Activated naive CD4-positive, alpha-beta T cell treated with anti-CD3 and anti-CD28 coated beads, Interleukin-2, amount 50 U/mL, for 16 hours (primary cell): ENCODE measurements around the gene LSM4.

Experiments
- DNase-seq: peaks from one replicate; pipeline ENCODE4 v3.0.0-alpha.2; 2020

Gene LSM4

DNA sequence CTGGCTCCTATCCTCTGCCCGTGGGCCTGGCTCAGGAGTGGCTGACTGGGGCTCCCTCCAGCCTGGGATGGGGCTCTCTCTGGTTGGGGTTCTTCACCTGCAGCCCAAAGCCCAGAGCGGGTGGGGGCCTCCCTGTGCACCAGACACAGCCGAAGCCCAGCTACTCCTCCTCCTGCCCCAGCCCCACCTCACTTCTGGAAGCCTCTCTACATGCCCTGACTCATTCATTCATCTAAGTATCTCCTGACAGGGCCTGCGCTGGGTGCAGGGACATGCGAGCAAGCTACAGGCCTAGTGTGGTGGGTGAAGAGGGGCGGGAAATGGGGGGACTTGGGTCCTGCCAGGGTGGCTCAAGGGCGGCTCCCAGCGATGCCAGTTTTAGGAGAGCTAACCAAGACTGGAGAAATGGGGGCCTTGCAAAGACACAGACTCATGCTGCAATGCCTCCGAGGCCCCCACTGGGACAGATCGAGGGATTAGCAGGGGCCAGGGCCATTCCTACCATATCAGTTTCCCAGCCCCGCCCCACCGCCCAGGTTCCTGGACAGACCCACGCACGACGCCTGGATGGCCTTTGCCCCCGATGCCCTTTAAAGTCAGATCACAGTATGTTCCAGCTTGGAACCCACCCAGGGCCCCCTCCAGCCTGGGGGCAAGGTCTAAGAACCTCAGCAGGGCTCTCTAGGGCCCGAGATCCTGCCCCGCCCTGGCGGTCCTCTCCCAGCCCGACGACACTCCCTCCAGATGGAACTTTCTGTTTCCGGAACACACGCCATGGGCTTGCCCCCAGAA, 12.6 kb downstream of the LSM4 start:
- no peak for DNase-seq

- DNase-seq: no peak
These were observed 13.3 kb downstream of the LSM4 start for GRCh38 chr19:18309525-18310064.

DNA sequence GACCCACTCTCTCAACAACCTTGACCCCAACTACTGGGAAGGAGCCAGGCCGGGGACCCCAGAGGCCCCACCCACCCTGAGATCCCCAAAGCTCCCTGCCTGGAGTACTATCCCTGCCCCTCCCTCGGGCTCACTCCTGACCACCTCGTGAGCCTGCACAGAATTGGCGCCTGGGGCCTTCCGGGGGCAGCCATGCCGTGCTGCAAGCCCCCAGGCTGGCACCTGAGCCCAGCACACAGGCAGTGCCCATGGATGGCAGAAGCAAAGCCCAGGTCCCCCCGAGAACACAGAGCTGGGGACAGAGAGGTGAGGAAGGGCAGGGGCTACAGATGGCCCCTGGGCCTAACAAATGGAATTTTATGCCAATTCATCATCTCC, 13.9 kb downstream of the LSM4 start:
- DNase-seq: no peak

GRCh38 chr19:18308051-18308947, 14.6 kb downstream of the LSM4 start:
- no peak for DNase-seq

DNA sequence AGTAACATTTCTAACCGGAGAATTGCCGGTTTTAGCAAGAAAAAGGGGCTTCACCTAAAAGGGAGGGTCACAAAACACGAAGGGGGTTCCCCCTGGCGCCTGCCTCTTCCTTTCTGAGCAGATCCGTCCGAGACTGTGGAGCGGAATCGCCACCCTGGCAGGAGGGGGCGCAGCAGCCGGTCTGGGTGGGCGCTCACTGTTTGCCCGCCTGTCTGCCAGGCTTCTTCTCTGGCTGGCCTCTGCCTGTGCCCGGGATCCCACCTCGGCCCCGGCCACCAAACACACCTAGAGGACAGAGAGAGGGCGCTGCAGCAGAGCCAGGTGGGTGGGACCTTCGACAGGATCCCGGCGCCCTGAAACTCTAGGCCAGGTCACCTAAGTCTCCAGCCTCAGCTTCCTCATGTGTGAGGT, 15.6 kb downstream of the LSM4 start:
- DNase-seq: no peak

GRCh38 chr19:18306888-18307260, 16.0 kb downstream of the LSM4 start:
- DNase-seq: no peak

DNA sequence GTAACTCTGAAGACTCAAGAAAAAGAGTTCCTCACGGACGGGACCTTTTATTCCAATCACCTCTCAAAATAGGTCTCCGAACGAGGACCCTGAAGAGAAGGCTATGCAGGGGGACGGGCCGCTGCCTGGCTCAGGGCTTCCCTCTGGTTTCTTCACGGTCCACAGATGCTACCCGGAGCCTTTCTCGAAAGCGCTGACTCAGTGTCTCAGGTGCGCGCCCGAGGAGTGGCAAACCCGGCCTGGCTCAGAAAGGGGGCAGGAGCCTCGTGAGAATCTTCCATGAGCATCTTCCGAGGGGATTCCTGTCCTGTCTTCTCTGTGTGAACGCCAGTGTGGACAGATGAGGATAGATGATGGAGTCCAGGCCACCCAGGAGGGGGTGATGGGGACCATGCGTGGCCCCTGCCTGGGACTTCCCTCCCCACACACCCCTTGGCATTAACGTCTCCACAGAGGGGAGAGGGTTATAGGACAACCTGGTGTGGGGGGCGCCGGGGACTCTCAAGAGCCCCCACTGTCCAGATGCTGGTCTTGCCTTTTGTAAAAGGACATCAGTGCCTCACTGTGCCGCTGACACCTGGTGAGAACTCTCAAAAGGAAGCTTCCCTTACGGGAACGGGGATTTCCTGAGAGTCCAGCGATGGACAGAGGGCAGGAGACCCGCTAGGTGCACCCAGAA, 16.5 kb downstream of the LSM4 start:
- no peak for DNase-seq

DNA sequence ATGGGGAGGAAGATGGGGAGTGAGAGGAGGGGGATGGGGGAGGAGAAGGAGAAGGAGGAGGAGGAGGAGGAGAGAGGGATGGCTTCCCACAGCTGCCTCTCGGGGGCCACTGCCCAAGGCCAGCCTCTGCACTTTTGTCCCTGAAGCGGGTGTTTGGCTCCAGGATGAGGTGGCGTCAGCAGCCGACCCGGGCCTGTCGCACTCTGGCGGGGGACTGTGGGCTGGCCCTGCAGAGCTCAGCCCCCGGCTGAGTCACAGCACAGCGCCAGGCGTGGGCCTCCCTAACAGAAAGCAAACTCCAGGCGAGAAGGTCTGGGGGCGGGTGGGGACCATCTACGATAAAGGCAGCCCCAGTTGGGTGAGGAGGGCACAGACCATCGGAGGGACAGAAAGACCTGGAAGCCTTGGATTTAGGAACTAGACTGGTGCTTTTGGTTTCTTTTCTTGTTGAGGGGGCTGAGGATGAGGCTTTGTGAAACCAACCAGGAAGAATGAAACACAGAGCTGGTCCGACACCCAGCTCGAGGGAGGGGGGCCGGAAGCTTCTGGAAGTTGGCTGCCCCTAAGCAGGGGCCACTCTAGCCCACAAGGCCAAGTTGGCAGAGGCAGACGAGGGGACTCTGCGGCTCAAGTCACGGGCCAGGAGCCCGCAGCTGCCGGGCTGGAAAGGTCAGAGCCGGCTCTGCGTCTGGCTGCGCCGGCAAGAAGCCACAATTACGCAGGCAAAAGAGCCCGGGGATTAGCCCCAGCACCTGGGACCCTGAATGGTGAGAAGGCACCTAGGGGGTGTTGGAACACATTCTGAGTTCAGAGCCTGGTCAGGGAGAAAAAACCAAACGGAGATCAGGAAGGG, 18.2 kb downstream of the LSM4 start:
- peak; percentile 86 for DNase-seq

GRCh38 chr19:18304208-18304457, 18.7 kb downstream of the LSM4 start:
- no peak for DNase-seq

GRCh38 chr19:18301718-18302111, 21.2 kb downstream of the LSM4 start:
- DNase-seq: no peak

DNA sequence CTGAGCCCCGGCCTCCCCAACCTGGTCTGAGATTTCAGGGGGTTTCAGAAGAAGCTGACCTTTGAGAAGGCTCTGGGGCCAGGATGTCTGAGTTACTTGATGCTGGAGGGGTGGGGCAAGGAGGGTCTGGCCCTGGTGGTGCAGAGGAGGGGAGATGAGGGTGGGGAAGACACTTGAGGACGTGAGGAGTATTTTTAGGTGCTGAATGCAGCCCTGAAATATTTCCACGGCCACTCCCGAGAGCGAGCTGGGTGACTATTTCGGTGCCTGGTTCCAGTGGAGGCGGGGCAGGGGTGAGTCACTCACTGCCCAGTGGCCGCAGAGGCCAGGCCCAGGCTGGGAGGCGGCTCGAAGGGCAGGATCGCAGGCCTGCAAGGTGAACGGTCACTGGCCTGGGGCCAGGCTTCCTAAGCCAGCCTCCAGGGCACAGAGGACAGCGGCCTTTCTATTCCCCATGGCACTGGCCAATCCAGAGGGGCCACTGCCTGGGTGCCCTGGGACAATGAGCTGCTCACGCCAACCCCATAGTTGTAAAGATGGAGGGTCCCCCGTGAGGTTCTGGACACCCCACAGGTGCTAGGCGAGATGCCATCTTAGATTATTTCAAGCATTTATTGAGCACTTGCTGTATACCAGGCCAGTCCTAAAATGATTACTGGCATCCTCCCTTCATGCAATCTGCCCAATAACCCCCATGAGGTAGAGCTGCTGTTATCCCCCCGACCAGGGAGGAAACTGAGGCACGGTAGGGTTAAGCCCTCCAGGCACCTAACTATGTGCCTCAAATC, 21.8 kb downstream of the LSM4 start:
- DNase-seq: no peak

- no peak for DNase-seq
These were observed 23.2 kb downstream of the LSM4 start for GRCh38 chr19:18299654-18300053.

GRCh38 chr19:18298601-18299000, 24.3 kb downstream of the LSM4 start:
- no peak for DNase-seq

DNA sequence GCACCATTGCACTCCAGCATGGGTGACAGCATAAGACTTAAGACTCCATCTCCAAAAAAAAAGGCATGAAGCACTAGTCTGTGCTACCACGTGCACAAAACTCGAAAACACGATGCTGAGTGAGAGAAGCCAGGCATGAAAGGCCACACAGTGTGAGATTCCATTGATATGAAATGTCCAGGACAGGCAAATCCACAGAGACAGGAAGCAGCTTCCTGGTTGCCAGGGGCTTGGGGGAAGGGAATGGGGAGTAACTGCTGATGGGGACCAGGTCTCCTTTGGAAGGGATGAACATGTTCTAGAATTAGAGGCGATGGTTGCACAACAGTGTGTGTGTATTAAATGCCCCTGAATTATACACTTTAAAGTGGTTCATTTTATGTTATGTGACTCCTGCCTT, 25.6 kb downstream of the LSM4 start:
- DNase-seq: no peak

DNA sequence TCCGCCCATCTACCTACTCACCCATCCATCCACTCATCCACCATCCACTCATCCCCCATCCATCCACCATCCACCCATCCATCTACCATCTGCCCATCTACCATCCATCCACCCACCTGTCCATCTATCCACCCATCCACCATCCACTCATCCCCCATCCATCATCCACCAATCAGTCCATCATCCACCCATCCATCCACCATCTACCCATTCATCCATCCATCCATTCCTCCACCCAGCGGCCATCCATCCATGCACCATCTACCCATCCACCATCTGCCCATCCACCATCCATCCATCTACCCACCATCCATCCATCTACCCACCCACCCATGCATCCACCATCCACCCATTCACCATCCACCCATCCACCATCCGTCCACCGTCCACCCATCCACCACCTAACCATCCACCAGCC, 27.8 kb downstream of the LSM4 start:
- DNase-seq: no peak

DNA sequence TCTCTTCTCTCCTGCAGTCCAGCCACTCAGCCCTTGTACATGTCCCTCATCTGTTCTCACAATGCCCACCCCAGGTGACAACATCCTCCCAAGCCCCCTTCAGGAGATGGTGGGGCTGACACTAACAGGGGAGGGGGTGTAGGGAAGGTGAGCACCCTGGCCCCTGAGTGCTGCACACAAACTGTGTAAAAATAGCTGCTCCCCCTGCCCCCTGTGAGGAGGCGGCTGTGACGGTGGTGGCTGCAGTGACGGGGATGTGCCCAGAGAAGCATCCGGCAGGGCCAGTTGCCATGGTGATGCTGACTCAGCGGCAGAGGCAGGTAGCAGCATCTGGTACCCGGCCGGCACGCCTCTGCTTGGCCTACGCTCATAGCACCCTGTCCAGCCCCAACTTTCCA, 28.4 kb downstream of the LSM4 start:
- DNase-seq: peak; percentile 88

- DNase-seq: no peak
These were observed 29.0 kb downstream of the LSM4 start for GRCh38 chr19:18293642-18294466.

DNA sequence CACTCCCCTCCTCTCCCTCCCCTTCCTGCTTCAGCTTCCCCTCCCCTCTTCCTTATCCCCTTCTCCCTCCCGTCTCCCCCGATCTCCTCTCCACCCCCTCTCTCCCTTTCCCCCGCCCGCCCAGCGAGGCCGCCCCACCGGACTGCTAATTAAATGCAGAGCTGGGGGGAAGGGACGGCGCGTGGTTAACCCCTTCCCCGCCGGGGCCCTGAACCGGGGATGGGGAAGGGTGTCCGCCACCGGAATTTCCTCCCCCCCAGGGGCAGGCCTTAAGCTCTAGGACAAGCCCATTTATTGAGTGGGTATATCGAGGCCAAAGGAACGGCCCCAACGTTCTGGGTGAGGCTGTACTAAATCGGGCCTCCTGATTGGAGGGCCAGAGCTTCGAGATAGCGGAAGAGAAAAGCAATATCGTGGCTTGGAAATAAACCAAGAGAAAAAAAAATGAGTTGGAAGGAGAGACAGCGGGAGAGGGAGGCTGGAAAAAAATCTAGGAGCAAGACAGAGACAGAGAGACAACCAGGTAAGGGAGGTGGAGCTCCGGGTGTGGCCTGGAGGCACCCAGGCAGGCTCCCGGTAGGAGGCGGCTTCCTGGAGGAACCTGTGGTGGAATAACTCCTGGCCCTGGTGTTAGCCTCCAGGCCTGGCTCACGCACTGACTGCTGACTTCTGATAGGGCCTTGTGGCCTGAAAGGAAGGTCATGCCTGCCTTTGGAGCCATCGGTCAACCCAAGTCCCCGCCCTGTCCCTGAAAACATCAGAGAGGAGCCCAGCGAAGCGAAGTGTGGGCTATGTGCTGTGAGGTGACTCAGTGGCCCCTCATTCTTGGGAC, 29.9 kb downstream of the LSM4 start:
- peak; percentile 26 for DNase-seq

DNA sequence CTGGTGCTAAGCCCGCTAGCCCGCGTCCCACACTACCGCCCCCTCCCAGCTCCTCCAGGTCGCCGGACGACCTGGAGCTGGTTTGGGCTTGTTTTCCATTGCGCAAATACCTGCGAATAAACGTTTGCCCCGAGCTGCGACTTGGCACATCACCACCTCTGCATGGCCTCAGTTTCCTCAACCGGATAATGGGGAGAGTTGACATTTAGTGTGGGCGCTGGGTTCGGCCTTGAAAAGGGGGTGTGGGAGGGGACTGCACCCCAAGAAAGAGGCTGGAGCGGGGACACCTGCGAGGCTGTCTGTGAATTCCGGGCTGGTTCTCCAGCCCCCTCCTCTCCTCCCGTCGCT, 30.4 kb downstream of the LSM4 start:
- DNase-seq: no peak
